ENCODE results near the gene ARF1. TPM values are rescaled to one million over a fixed set of nuclear protein-coding genes. Genes with fewer than 3 reads are reported as not detected.

The ARF1 gene
- total RNA-seq, 1 experiment from 2014 or later = 395 TPM

- BruUV-seq (replicated peaks) = TSS peak; percentile 0
- TF ChIP-seq, protein P1, sequence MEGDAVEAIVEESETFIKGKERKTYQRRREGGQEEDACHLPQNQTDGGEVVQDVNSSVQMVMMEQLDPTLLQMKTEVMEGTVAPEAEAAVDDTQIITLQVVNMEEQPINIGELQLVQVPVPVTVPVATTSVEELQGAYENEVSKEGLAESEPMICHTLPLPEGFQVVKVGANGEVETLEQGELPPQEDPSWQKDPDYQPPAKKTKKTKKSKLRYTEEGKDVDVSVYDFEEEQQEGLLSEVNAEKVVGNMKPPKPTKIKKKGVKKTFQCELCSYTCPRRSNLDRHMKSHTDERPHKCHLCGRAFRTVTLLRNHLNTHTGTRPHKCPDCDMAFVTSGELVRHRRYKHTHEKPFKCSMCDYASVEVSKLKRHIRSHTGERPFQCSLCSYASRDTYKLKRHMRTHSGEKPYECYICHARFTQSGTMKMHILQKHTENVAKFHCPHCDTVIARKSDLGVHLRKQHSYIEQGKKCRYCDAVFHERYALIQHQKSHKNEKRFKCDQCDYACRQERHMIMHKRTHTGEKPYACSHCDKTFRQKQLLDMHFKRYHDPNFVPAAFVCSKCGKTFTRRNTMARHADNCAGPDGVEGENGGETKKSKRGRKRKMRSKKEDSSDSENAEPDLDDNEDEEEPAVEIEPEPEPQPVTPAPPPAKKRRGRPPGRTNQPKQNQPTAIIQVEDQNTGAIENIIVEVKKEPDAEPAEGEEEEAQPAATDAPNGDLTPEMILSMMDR (conservative IDR thresholded peaks at IDR 0.05; ENCODE audit: low read depth, low read length) = no peak
- no peak for TF ChIP-seq EZH2 (IDR thresholded peaks at IDR 0.05; ENCODE audit: borderline replicate concordance, low read depth, low read length, poor library complexity, severe bottlenecking)
- intact Hi-C loops (cut with micrococcal nuclease; ENCODE audit: unreplicated experiment) = no loop called here
- Histone ChIP-seq H3K27ac (ENCODE audit: low read depth, low read length, poor library complexity, severe bottlenecking) (no peak overlapping the region), H3K27me3 (replicated peaks; ENCODE audit: insufficient read depth, low read depth, low read length, poor library complexity) (no peaks in the 10 kb centered on the region), H3K4me1 (ENCODE audit: insufficient read depth, low read length, poor library complexity, severe bottlenecking) (peaks cover 5% of the 10 kb centered on the region), H3K4me3 (ENCODE audit: low read depth, low read length, poor library complexity, severe bottlenecking) (no peak overlapping the region), H3K36me3 (ENCODE audit: insufficient read depth, low read length, poor library complexity, severe bottlenecking) (peaks cover 52% of the 10 kb centered on the region), H3K9me3 (ENCODE audit: low read depth, low read length, poor library complexity, severe bottlenecking) (peaks cover 30% of the 10 kb centered on the region)
- no peak for DNase-seq (ENCODE audit: low spot score)
- ChIA-PET POLR2A (ENCODE audit: low non-redundant PET) (no interaction called here), CTCF (no interaction called here)
These were observed 8.6 kb downstream of the ARF1 start for GRCh38 chr1:228091084-228091483.

DNA sequence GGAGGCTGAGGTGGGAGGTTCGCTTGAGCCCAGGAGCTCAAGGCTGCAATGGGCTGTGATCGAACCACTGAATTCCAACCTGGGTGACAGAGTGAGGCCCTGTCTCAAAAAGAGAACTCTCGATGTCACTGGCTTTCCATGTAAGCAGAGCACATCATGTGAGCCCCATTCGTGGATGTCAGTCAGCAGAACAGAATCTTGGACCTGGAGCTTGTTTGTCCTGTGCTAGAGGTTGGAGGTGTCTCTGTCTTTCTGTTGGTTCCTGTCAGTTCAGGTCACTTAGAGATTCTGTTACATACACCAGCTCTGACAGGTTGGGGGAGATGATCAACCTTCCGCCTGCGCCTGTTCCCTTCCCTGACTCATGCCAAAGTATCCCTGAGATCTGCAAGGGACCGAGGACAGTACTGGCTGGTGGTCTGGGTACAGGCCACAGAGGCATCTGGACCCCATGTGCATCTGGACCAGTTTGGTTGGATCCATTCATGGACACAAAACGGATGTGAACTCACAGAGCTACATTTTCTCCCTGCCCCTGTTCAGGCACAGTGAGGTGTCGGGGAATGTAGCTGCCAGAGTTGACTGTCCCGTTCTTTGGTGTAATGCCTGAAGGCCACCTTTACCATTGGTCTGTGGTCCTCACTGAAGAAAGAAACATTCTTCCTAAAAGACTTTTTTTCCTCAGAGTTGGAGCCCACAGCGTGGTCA, 10.0 kb downstream of the ARF1 start:
- peaks cover 30% of the 10 kb centered on the region for H3K9me3 ChIP-seq (ENCODE audit: low read depth, low read length, poor library complexity, severe bottlenecking)
- peaks cover 64% of the 10 kb centered on the region for H3K36me3 ChIP-seq (ENCODE audit: insufficient read depth, low read length, poor library complexity, severe bottlenecking)
- ChIA-PET POLR2A (ENCODE audit: low non-redundant PET) (no interaction called here), CTCF (no interaction called here)
- no peaks in the 10 kb centered on the region for H3K27me3 ChIP-seq (replicated peaks; ENCODE audit: insufficient read depth, low read depth, low read length, poor library complexity)
- intact Hi-C loops (cut with micrococcal nuclease; ENCODE audit: unreplicated experiment) = no loop called here
- TF ChIP-seq, protein P1 (conservative IDR thresholded peaks at IDR 0.05; ENCODE audit: low read depth, low read length) = no peak
- no peak for TF ChIP-seq EZH2 (IDR thresholded peaks at IDR 0.05; ENCODE audit: borderline replicate concordance, low read depth, low read length, poor library complexity, severe bottlenecking)
- no peak for DNase-seq (ENCODE audit: low spot score)
- BruUV-seq (replicated peaks) = no TSS peak
- no peak overlapping the region for H3K27ac ChIP-seq (ENCODE audit: low read depth, low read length, poor library complexity, severe bottlenecking)
- H3K4me1 ChIP-seq (ENCODE audit: insufficient read depth, low read length, poor library complexity, severe bottlenecking) = no peaks in the 10 kb centered on the region
- H3K4me3 ChIP-seq (ENCODE audit: low read depth, low read length, poor library complexity, severe bottlenecking) = no peak overlapping the region

DNA sequence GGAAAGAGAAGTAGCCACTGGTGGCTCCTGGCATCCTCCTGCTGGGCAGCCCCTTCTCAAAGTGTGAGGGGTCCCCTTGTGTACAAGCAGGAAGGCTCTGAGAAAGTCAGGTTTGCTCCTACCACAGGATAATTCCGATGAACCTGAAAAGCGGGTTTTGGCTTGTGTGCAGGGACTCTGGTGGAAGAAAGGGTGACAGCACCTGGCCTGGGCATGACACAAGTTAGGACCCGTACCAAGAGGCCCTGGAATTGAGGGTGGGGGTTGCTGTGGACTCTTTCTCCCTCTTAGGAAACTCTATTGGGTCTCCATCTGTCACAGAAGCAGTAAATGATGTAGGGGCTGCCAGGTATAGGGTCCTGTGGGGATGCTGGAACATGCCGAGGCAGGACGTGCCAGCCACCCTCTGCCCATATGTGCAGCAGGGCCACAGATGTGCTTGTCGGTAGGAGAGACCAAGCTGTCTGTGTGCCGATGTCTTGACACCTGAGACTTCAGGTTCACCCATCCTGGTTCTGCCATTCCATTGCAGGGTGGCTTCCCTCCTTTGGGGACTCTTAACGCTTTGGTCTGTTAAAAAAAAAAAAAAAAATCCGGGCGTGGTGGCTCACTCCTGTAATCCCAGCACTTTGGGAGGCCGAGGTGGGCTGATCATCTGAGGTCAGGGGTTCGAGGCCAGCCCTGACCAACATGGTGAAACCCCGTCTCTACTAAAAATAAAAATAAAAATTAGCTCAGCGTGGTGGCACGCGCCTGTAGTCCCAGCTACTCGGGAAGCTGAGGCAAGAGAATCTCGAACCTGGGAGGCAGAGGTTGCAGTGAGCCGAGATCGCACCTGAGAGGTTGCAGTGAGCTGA, 10.8 kb downstream of the ARF1 start:
- TF ChIP-seq, protein P1 (conservative IDR thresholded peaks at IDR 0.05; ENCODE audit: low read depth, low read length) = no peak
- no peak for TF ChIP-seq EZH2 (IDR thresholded peaks at IDR 0.05; ENCODE audit: borderline replicate concordance, low read depth, low read length, poor library complexity, severe bottlenecking)
- Histone ChIP-seq H3K4me1 (ENCODE audit: insufficient read depth, low read length, poor library complexity, severe bottlenecking) (no peaks in the 10 kb centered on the region), H3K9me3 (ENCODE audit: low read depth, low read length, poor library complexity, severe bottlenecking) (peaks cover 30% of the 10 kb centered on the region), H3K27me3 (replicated peaks; ENCODE audit: insufficient read depth, low read depth, low read length, poor library complexity) (no peaks in the 10 kb centered on the region), H3K27ac (ENCODE audit: low read depth, low read length, poor library complexity, severe bottlenecking) (no peak overlapping the region), H3K36me3 (ENCODE audit: insufficient read depth, low read length, poor library complexity, severe bottlenecking) (peaks cover 67% of the 10 kb centered on the region), H3K4me3 (ENCODE audit: low read depth, low read length, poor library complexity, severe bottlenecking) (no peak overlapping the region)
- POLR2A ChIA-PET (ENCODE audit: low non-redundant PET) = no interaction called here
- intact Hi-C loops (cut with micrococcal nuclease; ENCODE audit: unreplicated experiment) = no loop called here
- BruUV-seq (replicated peaks) = no TSS peak
- CTCF ChIA-PET = no interaction called here
- DNase-seq (ENCODE audit: low spot score) = no peak
